Ishikawa (cell line): ENCODE measurements around the gene GRIP2.

Experiments used
- CEBPB ChIP-seq: IDR thresholded peaks from 2 replicates; pipeline ENCODE4 v1.6.1; 2012
- CREB1 ChIP-seq: IDR thresholded peaks from 2 replicates; pipeline ENCODE4 v1.6.1; 2012; ENCODE audit warnings: low read depth
- EGR1 ChIP-seq: IDR thresholded peaks from 2 replicates; pipeline ENCODE4 v1.6.1; 2012
- EP300 ChIP-seq: IDR thresholded peaks from 2 replicates; pipeline ENCODE4 v1.6.1; 2012; ENCODE audit warnings: borderline replicate concordance
- FOXM1 ChIP-seq: IDR thresholded peaks from 2 replicates; pipeline ENCODE4 v1.6.1; 2012; ENCODE audit warnings: low read depth, borderline replicate concordance
- NFIC ChIP-seq: IDR thresholded peaks from 2 replicates; pipeline ENCODE4 v1.6.1; 2012
- RAD21 ChIP-seq: IDR thresholded peaks from 2 replicates; pipeline ENCODE4 v1.6.1; 2012; ENCODE audit warnings: low read depth
- TAF1 ChIP-seq: IDR thresholded peaks from 2 replicates; pipeline ENCODE4 v1.6.1; 2012; ENCODE audit warnings: low read depth, mild to moderate bottlenecking
- TCF12 ChIP-seq: IDR thresholded peaks from 2 replicates; pipeline ENCODE4 v1.6.1; 2012; ENCODE audit warnings: low read depth
- TEAD4 ChIP-seq: IDR thresholded peaks from 2 replicates; pipeline ENCODE4 v1.6.1; 2012
- YY1 ChIP-seq: IDR thresholded peaks from 2 replicates; pipeline ENCODE4 v1.6.1; 2012; ENCODE audit warnings: low read depth
- ZBTB7A ChIP-seq: IDR thresholded peaks from 2 replicates; pipeline ENCODE4 v1.6.1; 2012; ENCODE audit warnings: low read depth
- TF ChIP-seq, protein P1 (sequence below): IDR thresholded peaks from 2 replicates; pipeline ENCODE4 v1.6.1; 2012
- TF ChIP-seq, protein P2 (sequence below): IDR thresholded peaks from 2 replicates; pipeline ENCODE4 v1.6.1; 2012
- TF ChIP-seq, protein P3 (sequence below): IDR thresholded peaks from 2 replicates; pipeline ENCODE4 v1.6.1; 2012; ENCODE audit warnings: low read depth, mild to moderate bottlenecking

The GRIP2 gene

DNA sequence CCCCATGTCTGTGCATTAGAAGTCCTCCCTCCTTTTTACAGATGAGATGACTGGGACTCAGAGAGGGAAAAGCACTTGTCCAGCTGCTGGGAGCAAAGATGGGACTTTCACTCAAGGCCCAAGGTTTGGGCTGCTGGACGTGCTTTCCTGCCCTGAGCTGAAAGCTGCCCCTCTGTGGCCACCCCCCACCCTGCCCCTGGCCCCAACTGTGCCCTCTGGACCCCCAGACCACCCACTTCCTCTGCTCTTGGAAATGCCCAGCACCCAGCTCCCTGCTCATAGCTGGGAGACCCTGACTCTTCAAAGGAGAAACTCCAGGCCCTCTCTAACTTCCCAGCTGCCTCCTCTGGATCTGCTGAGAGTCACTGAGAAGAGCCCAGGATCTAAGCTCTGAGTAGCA is 20.7 kb downstream of the GRIP2 start:
- TF ChIP-seq EP300 (no peak), RAD21 (no peak), TAF1 (no peak), CREB1 (no peak), TCF12 (no peak), YY1 (no peak), NFIC (no peak), ZBTB7A (no peak), FOXM1 (no peak), TEAD4 (no peak), CEBPB (no peak), EGR1 (no peak)
- TF ChIP-seq, protein P1, sequence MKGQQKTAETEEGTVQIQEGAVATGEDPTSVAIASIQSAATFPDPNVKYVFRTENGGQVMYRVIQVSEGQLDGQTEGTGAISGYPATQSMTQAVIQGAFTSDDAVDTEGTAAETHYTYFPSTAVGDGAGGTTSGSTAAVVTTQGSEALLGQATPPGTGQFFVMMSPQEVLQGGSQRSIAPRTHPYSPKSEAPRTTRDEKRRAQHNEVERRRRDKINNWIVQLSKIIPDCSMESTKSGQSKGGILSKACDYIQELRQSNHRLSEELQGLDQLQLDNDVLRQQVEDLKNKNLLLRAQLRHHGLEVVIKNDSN: no peak
- TF ChIP-seq, protein P2, sequence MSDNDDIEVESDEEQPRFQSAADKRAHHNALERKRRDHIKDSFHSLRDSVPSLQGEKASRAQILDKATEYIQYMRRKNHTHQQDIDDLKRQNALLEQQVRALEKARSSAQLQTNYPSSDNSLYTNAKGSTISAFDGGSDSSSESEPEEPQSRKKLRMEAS: no peak
- TF ChIP-seq, protein P3, sequence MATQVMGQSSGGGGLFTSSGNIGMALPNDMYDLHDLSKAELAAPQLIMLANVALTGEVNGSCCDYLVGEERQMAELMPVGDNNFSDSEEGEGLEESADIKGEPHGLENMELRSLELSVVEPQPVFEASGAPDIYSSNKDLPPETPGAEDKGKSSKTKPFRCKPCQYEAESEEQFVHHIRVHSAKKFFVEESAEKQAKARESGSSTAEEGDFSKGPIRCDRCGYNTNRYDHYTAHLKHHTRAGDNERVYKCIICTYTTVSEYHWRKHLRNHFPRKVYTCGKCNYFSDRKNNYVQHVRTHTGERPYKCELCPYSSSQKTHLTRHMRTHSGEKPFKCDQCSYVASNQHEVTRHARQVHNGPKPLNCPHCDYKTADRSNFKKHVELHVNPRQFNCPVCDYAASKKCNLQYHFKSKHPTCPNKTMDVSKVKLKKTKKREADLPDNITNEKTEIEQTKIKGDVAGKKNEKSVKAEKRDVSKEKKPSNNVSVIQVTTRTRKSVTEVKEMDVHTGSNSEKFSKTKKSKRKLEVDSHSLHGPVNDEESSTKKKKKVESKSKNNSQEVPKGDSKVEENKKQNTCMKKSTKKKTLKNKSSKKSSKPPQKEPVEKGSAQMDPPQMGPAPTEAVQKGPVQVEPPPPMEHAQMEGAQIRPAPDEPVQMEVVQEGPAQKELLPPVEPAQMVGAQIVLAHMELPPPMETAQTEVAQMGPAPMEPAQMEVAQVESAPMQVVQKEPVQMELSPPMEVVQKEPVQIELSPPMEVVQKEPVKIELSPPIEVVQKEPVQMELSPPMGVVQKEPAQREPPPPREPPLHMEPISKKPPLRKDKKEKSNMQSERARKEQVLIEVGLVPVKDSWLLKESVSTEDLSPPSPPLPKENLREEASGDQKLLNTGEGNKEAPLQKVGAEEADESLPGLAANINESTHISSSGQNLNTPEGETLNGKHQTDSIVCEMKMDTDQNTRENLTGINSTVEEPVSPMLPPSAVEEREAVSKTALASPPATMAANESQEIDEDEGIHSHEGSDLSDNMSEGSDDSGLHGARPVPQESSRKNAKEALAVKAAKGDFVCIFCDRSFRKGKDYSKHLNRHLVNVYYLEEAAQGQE: no peak

DNA sequence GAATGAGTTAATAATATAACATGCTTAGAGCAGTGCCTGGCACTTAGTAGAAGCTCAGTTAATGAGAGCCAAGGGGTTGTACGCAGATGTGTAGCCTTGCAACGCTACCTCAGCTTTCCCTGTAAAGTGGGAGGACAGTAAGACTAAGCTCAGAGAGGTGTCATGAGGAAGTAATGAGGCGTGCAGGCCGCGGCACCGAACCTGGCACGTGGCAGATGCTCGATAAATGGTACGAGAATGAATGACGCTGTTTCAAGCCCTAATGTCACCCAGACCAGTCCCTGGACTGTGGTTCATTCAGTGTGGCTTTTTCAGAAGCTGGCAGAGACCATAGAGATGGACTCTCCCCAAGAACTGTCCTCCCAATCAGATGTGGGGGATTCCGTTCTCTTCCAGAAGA is 21.2 kb downstream of the GRIP2 start:
- TF ChIP-seq RAD21 (no peak), CREB1 (no peak), TCF12 (no peak), EGR1 (no peak), YY1 (no peak), FOXM1 (no peak), EP300 (no peak), NFIC (no peak), ZBTB7A (no peak), TAF1 (no peak), TEAD4 (no peak), CEBPB (no peak)
- TF ChIP-seq, protein P1: no peak
- TF ChIP-seq, protein P2: no peak
- TF ChIP-seq, protein P3: no peak

DNA sequence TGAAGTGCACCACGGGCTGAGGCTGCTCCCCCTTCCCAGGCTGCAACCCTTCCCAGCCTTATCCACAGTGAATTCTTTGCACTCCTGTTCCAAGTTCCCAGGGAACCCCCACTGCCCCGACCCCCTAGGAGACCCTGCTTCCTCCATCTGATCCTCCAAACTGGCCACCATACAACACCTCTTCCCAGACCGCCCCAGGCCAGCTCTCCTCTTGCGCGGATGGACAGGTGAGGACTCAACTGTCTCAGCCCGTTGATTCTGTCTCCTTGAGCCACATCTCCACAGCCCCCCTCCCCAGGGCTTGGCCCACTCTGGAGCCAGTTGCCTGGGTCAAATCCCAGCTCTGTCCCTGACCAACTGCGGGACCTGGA is 21.7 kb downstream of the GRIP2 start:
- TF ChIP-seq FOXM1 (no peak), TCF12 (no peak), NFIC (no peak), YY1 (no peak), ZBTB7A (no peak), EP300 (no peak), EGR1 (no peak), RAD21 (no peak), TEAD4 (no peak)
- TF ChIP-seq, protein P3: no peak
- TF ChIP-seq, protein P2: no peak
- TF ChIP-seq, protein P1: no peak
